ENCODE measurements around the gene RAB5A.
A peak's percentile ranks its signal among the peaks of the same experiment; 100 is the strongest.

DNA sequence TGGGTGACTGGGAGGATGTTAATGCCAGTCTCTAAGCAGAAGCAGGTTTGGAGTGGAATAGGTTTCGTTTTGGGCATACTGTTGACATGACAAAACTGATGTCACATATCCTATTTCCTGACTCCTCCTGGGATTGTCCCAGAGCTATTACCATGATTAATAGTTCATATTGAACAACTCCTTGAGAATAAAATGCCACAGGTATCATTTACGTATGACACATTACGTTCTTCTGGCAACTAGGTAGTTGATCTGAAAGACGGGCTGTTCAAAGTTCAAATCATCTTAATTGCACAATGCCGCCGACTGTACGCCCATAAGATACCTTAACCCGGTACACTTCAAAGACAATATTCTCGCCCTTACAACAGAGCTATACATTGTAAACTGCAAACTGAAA lies 1.4 kb upstream of the RAB5A start:
- TF ChIP-seq, protein P1, sequence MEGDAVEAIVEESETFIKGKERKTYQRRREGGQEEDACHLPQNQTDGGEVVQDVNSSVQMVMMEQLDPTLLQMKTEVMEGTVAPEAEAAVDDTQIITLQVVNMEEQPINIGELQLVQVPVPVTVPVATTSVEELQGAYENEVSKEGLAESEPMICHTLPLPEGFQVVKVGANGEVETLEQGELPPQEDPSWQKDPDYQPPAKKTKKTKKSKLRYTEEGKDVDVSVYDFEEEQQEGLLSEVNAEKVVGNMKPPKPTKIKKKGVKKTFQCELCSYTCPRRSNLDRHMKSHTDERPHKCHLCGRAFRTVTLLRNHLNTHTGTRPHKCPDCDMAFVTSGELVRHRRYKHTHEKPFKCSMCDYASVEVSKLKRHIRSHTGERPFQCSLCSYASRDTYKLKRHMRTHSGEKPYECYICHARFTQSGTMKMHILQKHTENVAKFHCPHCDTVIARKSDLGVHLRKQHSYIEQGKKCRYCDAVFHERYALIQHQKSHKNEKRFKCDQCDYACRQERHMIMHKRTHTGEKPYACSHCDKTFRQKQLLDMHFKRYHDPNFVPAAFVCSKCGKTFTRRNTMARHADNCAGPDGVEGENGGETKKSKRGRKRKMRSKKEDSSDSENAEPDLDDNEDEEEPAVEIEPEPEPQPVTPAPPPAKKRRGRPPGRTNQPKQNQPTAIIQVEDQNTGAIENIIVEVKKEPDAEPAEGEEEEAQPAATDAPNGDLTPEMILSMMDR (IDR thresholded peaks at IDR 0.05) = no peak
- no peak for TF ChIP-seq EP300 (IDR thresholded peaks at IDR 0.05; ENCODE audit: low read depth)
- no peak for TF ChIP-seq POLR2A (IDR thresholded peaks at IDR 0.05)
- peak in 1 of 3 donors; percentile 62 for TF ChIP-seq POLR2AphosphoS5 (IDR thresholded peaks at IDR 0.05)

Measured in transverse colon (tissue), 4 donors.